HG03439 (cell line): Measurements from ENCODE around the gene ZNF385D.

ENCODE experiments used
- ATAC-seq: cut with Tn5 transposase; IDR thresholded peaks from one replicate; pipeline ENCODE4 v1.9.1; 2021; ENCODE audit warnings: mild to moderate bottlenecking, moderate library complexity; ENCODE audit not compliant: unreplicated experiment

The ZNF385D gene

DNA sequence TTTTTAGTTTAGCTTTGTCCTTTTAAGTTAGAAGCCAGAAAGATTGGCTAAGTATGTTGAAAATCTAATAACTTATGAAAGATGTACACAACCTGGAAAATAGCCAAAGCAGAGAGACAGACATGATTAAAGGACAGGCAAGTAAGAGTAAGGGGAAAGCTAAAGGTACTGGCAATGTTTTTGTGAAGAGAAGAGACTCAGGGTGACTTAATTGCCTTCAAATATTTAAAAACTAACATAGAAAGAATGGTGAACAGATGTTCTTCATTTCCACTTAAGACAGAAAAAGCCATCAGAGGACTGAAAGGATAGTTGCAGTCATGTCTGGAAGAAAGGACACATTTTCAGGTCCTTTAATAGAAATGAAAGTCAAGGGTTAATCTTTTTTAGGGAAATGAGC lies 68.8 kb downstream of the ZNF385D start:
- no peak for ATAC-seq

DNA sequence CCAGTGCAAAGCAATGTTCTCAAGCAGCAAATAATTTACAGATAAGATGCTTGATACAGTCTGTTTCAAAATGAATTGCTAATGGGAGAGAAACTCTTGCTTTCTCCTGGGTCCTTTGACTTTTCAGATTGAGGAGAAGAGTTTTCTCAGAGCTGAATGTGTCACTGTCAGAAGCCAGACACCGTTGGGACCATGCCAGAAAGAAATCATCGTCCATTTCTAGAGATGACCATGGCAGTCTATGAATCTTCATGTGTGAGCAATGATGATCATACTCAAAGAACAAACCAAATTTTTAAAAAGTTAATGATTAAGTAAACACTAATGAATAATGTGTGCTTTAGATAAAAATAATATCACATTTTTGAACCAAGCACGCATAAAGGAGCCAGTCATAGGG lies 77.6 kb downstream of the ZNF385D start:
- ATAC-seq, result no peak

GRCh38 chr3:21672303-21672702 lies 78.7 kb downstream of the ZNF385D start:
- no peak for ATAC-seq

DNA sequence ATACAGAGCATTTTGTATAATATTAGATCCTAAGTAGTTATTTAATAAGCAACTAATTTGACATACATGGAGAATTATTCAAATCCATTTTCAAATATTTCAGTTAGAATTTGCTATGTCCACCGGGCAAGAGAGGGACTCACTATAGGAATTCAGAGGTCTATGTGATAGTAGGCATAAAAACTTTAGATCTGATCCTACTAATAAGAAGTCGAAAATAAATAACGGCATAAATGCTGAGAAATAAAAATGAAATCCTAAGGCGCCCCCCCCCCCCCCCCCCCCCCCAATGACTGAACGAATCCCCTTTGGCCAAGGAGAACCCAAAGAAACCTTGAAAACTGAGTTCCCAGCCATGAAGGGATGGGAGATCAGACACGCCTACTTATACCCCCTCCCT lies 80.6 kb downstream of the ZNF385D start:
- no peak for ATAC-seq

DNA sequence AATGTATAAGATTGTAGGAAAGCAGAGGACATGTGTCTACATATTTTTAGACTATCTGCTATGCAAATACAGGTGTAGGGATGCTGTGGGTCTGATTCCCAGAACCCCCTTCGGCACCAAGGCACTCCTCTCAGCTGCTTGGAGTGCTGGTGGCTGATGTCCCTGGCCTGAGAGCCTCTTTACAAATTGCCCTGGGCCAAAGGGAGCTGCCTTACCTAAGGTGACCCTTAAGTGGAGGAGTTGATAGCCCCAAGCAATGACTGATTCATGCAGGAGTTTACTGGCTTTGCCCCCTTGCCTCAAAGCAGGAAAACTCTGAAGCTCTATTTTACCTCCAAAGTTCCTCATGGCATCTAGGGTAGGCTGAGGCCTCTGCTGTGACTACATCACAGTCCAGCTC lies 83.0 kb downstream of the ZNF385D start:
- ATAC-seq, result no peak

DNA sequence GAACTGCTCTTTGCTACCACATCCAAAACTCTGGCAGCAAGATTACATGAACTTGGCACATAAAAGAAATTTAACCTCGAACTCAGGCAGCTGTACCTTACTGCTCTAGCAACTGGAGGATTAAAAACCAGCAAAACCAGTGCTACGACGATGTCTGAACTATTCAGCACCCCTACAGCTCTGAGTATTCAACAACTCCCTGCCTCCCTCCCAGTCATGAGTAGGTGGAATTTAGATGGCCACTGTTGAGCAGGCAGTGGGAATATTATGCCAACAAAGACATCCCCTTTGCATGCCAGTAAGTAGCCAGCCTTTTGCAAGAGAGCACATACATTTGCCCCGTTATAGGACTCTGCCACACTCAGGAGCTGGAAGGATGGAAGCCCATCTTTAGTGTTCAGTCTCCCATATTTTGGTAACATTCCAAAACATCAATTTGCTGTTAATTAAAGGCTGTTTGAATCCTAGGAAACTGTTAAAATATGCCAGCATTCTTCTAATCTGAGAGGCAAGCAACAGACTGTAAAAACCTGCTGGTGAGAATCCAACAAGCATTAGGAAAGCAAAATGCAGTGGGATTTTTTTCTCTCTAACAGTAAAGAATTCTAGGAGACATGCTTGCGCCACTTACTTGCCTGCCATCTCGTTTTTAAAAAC lies 85.4 kb downstream of the ZNF385D start:
- no peak for ATAC-seq

- no peak for ATAC-seq
Observed at GRCh38 chr3:21664996-21665395, 86.0 kb downstream of the ZNF385D start.

DNA sequence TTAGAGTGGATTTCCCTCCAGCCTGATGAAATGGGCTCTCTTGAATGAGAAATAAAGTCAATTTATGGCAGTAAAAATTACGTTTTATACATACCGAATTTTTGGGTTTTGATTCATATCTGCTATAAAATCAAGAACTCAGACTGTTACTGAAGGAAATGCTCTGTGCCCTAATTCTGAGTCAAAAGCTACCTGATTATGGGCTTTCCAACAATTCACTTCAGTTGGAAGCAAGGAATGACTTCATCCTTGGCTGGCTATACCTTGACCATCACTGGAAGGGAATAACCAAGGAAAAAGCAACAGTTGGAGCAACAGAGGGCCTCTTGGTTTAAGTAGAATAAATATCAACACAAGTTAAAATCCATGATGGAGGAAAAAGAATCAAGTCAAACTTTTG lies 88.6 kb downstream of the ZNF385D start:
- no peak for ATAC-seq

DNA sequence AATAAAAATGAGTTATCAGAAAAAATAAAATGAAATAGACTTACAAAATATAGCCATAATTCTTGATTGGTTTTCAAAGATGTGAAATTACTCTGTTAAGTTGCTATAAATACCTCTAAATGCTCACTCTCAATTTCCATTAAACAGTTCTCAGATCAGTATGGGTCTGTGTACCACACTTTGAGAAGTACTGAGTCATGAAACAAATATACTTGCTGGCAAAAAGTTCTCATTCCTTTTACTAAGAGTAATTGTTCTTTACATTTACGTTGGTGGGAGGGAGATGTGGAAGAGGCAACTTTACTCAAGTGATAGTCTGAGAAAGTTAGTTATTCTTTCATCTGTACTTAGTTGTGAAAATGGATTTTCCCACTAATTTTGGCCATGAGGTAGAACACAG lies 96.3 kb downstream of the ZNF385D start:
- no peak for ATAC-seq

DNA sequence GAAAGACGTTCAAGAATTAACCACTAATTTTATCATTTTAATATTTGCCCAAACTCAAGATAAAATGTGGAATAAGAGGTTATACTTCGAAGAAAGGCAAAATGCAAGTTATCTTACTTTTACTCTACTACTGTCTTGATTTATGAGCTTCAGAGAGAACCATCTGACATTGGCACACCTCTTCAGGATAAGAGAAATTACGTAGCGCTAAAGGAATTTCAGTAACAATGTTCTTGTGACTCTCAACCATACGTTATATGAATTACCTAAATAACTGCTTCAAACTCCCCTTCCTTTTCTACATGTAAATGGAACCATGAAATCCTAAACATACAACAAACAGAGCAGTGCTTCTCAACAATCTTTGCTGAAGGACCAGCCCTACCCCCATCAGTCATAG lies 96.8 kb downstream of the ZNF385D start:
- no peak for ATAC-seq

DNA sequence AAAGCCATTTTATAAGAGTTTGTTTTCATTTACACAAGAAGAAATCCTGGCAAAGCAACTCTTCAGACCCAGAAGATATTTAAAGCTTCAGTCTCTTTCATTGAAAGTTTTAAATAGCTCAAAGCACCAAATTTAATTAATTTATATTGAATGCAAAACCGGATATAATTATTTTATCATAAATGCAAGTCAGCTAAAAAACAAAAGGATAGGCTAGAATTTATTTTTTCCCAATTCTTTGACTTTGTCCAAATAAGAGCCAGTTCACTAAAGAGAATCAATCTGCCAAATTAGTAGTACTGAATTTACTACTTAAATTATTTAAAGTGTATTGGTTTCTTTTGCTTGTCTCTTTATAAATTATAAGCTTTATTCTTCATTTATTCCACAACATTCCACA lies 101.5 kb downstream of the ZNF385D start:
- no peak for ATAC-seq

DNA sequence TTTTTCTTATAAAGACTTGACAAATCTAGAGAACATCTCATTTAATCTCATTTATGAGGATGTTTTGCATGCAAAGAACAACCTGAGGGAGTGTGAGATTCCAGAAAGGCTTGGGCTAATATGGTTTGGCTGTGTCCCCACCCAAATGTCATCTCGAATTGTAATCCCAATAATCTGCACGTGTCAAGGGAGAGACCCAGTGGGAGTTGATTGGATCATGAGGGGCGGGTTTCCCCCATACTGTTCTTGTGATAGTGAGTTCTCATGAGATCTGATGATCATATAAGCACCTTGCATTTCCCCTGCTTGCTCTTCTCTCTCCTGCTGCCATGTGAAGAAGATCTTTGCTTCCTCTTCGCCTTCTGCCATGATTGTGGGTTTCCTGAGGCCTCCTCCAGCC lies 103.0 kb downstream of the ZNF385D start:
- ATAC-seq, result no peak

DNA sequence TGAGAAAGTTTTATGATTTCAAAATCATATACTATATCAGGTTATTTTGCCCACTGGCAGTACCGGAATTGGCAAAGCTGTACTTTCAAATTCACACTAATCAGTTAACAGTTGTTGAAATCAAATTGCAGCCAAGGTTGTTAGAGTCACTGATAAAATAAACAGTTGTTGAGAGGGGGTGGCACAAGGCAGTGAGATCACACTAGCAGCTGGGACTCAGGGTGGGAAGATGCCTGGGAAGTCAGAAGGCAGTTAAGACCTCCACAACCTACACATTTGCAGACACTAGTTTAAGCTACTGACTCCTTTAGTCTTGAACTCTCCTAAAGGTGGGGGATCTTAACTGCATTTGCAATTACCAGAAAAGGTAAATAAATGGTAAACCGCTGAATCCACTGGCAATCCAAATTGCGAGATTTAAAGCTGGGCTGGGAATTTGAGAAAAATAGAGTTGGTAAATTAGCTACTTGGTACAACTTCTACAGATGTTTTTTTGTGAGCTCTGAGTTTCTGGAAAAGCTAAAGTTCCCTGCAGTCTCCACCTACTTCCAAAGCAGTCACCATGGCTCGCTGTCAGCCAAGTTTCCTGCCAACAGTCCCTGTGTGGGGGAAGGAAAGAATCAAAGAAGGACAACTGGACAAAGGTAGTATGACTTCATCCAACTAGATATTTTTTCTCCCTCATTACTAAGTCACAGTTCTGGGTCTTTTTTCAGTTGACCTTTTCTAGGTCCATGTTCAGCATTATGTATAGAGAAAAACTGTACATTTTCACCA lies 105.7 kb downstream of the ZNF385D start:
- ATAC-seq, result no peak

DNA sequence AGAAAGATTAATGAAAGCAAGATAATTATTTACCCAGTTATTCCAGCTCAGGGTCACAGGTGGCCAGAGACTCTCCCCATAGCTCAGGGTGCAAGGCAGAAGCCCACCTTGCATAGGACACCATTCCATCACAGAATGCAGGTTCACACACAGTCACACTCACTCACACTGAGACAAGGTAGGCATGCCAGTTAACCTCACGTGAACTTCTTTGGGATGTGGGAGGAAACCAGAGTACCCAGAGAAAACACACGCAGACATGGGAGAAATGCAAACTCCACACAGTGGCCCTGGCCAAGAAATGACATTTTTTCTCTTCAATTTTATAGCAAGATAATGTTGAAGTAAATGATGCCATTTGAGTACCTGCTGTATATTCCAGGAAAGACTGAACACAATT lies 106.7 kb downstream of the ZNF385D start:
- ATAC-seq, result no peak

GRCh38 chr3:21643752-21644151 lies 107.3 kb downstream of the ZNF385D start:
- no peak for ATAC-seq

- no peak for ATAC-seq
Observed at GRCh38 chr3:21642433-21642832, 108.6 kb downstream of the ZNF385D start.

GRCh38 chr3:21641959-21642358 lies 109.1 kb downstream of the ZNF385D start:
- ATAC-seq, result no peak

DNA sequence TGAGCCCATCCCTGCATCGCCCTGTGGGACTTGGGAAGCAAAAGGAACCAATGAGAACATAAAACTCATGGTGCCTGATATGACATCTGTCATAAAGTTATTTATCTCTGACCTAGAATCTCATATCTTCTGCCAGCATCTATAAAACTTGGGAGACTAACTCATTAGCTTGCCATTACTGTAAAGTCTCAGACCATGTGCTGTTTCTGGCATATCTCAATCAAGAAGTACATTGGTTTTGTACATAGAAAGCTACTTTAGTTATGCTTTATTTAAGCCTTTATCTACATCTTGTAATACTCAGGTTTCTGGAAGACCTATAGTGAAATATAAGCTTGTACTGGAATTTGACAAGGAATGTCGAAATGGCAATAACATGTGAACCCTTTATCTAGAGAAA lies 112.5 kb downstream of the ZNF385D start:
- ATAC-seq, result no peak

- no peak for ATAC-seq
Observed at GRCh38 chr3:21634112-21634511, 116.9 kb downstream of the ZNF385D start.

- no peak for ATAC-seq
Observed at GRCh38 chr3:21624524-21624923, 126.5 kb downstream of the ZNF385D start.

DNA sequence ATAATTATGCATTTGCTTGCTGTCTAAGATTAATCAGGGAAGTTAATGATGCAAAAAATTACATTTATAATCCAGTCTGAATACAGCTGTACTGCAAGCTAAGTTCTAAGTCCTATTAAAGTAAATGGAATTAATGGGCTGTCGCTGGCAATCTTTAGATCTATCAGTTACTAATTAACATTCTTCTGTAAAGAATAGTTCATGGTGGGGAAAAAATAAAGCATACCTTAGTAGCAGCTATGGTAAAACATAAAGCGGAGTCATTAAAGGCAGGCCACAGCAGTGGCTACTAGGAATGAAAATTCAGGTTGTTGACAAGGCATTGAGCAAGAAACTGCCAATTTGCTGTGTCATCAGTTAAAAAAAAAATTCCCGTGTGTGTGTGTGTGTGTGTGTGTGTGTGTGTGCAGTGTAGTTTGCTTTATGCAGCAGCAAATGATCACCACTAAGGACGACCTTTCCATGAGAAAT lies 129.8 kb downstream of the ZNF385D start:
- ATAC-seq, result no peak

DNA sequence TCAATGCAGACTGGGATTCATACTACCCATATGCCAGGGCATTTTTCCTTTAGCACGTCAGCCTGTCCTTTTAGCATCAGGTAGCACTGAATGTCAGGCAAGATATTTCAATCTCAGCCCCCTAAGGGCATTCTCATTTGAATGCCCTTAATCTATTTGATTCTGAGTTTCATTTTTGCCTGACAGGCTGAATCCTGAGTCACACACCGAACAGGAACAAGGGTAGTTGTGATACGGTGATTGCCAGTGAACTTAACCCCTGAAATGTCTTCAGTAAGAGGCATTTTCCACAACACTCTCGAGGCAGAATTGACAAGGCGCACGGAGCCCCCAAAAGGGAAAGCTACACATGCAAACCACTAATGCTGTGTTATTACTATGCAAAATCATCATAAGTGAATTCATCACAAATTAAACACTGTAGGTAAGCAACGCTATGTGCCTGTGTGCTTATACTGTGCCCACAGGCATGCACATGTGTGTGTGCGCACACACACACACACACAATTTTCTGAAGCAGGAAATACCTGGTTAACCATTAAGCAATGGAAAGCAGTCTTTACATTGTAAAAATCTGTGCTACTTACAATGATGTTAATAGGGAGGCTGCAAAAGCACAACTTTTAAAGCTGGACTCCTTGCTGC lies 130.4 kb downstream of the ZNF385D start:
- no peak for ATAC-seq
